HCT116 (cell line): ENCODE results near the gene ATCAY.

Experiments
- EGR1 ChIP-seq: IDR thresholded peaks from 2 replicates; pipeline ENCODE4 v1.6.1; 2012; ENCODE audit warnings: low read depth
- EZH2 ChIP-seq: fragments of 200-600 bp; sonication (generic); IDR thresholded peaks from 2 replicates; pipeline ENCODE4 v1.6.1; 2017; ENCODE audit warnings: antibody characterized with exemption, mixed run types
- EZH2phosphoT487 ChIP-seq: fragments of 200-600 bp; IDR thresholded peaks from 2 replicates; pipeline ENCODE4 v1.6.1; 2018; ENCODE audit warnings: antibody characterized with exemption, borderline replicate concordance
- JUND ChIP-seq: IDR thresholded peaks from 2 replicates; pipeline ENCODE4 v1.6.1; 2012
- POLR2A ChIP-seq: IDR thresholded peaks from 2 replicates; pipeline ENCODE4 v1.7.0; 2011; ENCODE audit warnings: borderline replicate concordance; ENCODE audit not compliant: insufficient read depth, insufficient read length; ENCODE audit errors: extremely low read depth
- POLR2AphosphoS5 ChIP-seq: IDR thresholded peaks from 2 replicates; pipeline ENCODE4 v1.6.1; 2011; ENCODE audit warnings: mild to moderate bottlenecking, low read depth, low read length, moderate library complexity
- RAD21 ChIP-seq: IDR thresholded peaks from 2 replicates; pipeline ENCODE4 v1.6.1; 2012; ENCODE audit warnings: low read depth, mild to moderate bottlenecking
- SIN3A ChIP-seq: IDR thresholded peaks from 2 replicates; pipeline ENCODE4 v1.6.1; 2012; ENCODE audit warnings: low read depth
- TCF7L2 ChIP-seq: IDR thresholded peaks from 2 replicates; pipeline ENCODE4 v1.7.0; 2011; ENCODE audit warnings: borderline replicate concordance, inconsistent platforms; ENCODE audit not compliant: insufficient read depth, insufficient read length; ENCODE audit errors: extremely low read depth
- YY1 ChIP-seq: IDR thresholded peaks from 2 replicates; pipeline ENCODE4 v1.6.1; 2011; ENCODE audit warnings: low read length, low read depth, moderate library complexity, mild to moderate bottlenecking; ENCODE audit not compliant: insufficient replicate concordance; ENCODE audit errors: extremely low read depth
- TF ChIP-seq, protein P1 (sequence below): IDR thresholded peaks from 2 replicates; pipeline ENCODE4 v1.6.1; 2012
- TF ChIP-seq, protein P2 (sequence below), 3 experiments: fragments of 200-600 bp in 1 of 3; sonication (generic) in 1 of 3; IDR thresholded peaks in 2 of 3; conservative IDR thresholded peaks in 1 of 3; 2 replicates each; pipeline ENCODE4 v1.5.1; 2012 to 2017; ENCODE audit warnings: low read depth in 2 of 3, low read length in 2 of 3, antibody characterized with exemption in 1 of 3, borderline replicate concordance in 1 of 3, control low read depth in 1 of 3, mild to moderate bottlenecking in 1 of 3, mixed read lengths in 1 of 3, mixed run types in 1 of 3, moderate library complexity in 1 of 3; ENCODE audit not compliant: insufficient read depth in 1 of 3
- TF ChIP-seq, protein P3 (sequence below): IDR thresholded peaks from 2 replicates; pipeline ENCODE4 v1.6.1; 2012

DNA sequence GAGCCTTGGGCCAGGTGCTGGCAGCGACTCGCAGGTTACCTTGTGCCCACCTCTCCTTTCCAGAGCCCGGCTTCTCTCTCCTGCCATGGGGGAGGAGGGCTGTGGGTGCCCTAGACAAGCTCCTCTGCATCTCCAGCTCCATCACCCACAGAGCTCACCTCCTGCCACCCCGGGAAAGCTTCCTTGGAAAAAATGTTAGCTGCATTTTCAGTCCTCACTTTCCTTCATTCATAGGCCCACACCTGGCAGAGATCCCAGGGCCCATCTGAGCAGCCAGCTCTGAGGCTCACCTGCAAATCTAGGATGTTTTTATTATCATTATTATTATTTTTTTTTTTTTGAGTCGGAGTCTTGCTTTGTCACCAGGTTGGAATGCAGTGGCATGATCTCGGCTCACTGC is 48.5 kb upstream of the ATCAY start:
- no peak for TF ChIP-seq EGR1
- TF ChIP-seq, protein P1, sequence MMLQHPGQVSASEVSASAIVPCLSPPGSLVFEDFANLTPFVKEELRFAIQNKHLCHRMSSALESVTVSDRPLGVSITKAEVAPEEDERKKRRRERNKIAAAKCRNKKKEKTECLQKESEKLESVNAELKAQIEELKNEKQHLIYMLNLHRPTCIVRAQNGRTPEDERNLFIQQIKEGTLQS: no peak
- TF ChIP-seq, protein P2, sequence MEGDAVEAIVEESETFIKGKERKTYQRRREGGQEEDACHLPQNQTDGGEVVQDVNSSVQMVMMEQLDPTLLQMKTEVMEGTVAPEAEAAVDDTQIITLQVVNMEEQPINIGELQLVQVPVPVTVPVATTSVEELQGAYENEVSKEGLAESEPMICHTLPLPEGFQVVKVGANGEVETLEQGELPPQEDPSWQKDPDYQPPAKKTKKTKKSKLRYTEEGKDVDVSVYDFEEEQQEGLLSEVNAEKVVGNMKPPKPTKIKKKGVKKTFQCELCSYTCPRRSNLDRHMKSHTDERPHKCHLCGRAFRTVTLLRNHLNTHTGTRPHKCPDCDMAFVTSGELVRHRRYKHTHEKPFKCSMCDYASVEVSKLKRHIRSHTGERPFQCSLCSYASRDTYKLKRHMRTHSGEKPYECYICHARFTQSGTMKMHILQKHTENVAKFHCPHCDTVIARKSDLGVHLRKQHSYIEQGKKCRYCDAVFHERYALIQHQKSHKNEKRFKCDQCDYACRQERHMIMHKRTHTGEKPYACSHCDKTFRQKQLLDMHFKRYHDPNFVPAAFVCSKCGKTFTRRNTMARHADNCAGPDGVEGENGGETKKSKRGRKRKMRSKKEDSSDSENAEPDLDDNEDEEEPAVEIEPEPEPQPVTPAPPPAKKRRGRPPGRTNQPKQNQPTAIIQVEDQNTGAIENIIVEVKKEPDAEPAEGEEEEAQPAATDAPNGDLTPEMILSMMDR (IDR thresholded peaks at IDR 0.05 in 2 of 3, conservative IDR thresholded peaks at IDR 0.05 in 1 of 3; ENCODE audit: borderline replicate concordance in 1 of 3, insufficient read depth in 1 of 3, low read depth in 2 of 3, low read length in 2 of 3): no peak
- TF ChIP-seq TCF7L2: no peak
- TF ChIP-seq RAD21: no peak
- no peak for TF ChIP-seq EZH2
- TF ChIP-seq YY1: no peak
- TF ChIP-seq EZH2phosphoT487: no peak
- TF ChIP-seq POLR2A: no peak
- no peak for TF ChIP-seq SIN3A
- no peak for TF ChIP-seq POLR2AphosphoS5
- TF ChIP-seq, protein P3, sequence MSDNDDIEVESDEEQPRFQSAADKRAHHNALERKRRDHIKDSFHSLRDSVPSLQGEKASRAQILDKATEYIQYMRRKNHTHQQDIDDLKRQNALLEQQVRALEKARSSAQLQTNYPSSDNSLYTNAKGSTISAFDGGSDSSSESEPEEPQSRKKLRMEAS: no peak
- no peak for TF ChIP-seq JUND
